ENCODE measurements around the gene SMAGP.

DNA sequence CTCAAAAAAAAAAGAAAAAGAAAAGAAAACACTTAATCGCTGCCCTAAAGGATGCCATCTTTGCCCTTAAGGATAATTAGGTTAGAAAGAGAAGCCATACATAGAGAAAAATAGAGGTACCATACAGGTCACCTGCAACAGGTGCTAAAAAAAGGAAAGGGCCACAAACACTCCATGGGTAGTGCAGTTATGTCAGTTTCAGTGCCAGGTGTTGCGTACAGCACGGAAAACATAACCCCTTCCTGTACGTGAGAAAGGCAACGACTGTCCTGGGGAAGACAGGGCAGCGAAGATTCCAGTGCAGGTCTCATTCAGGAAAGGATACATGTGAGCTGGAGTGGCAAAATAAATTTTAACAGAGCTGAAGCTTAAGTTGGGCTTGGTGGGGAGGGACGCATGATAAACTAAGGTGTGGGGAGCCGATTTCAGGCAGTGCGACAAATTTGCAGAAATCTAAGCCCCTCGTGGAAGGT is 32.1 kb downstream of the SMAGP start:
- no peak for TF ChIP-seq POLR2A (IDR thresholded peaks at IDR 0.05)
- TF ChIP-seq, protein P1, sequence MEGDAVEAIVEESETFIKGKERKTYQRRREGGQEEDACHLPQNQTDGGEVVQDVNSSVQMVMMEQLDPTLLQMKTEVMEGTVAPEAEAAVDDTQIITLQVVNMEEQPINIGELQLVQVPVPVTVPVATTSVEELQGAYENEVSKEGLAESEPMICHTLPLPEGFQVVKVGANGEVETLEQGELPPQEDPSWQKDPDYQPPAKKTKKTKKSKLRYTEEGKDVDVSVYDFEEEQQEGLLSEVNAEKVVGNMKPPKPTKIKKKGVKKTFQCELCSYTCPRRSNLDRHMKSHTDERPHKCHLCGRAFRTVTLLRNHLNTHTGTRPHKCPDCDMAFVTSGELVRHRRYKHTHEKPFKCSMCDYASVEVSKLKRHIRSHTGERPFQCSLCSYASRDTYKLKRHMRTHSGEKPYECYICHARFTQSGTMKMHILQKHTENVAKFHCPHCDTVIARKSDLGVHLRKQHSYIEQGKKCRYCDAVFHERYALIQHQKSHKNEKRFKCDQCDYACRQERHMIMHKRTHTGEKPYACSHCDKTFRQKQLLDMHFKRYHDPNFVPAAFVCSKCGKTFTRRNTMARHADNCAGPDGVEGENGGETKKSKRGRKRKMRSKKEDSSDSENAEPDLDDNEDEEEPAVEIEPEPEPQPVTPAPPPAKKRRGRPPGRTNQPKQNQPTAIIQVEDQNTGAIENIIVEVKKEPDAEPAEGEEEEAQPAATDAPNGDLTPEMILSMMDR (IDR thresholded peaks at IDR 0.05 in 8 of 11, conservative IDR thresholded peaks at IDR 0.05 in 3 of 11): no peak

All from spleen (tissue), 7 donors.